Epidermal melanocyte (primary cell): ENCODE measurements around the gene MAL.

Experiments
- DNase-seq: peaks from one replicate; pipeline ENCODE4 v3.0.0; 2011; ENCODE audit warnings: low spot score; ENCODE audit not compliant: insufficient read length

Gene MAL

DNA sequence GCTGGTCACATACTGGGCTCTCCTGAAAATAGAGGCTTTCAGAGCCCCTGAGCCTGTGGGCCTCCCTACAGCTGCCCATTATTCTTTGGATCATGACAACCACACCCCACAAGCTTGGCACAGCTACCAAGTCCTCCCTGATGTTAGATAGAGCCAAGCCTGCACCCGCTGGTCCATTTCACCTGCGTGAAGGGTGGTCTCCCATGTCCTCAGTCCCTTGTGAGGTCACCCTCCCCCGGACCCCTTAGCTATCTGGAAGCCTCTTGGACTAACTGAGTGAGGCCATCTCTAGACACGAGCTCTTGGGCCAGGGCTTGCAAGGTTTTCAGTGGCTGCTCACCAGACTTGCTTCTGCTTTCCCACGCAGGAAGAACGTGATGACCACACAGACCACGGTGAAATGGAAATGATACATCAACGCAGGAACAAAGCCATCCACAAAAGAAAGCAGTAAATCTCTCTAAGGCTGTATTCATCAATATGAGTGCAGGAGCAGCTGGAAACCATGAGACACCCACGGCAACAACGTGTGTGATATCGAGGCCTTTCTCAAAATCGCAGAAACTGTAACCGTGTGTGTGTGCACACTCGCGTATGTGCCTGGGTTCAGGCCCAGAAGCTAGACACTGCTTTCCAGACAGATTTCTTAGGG is 10.1 kb upstream of the MAL start:
- DNase-seq = no peak

DNA sequence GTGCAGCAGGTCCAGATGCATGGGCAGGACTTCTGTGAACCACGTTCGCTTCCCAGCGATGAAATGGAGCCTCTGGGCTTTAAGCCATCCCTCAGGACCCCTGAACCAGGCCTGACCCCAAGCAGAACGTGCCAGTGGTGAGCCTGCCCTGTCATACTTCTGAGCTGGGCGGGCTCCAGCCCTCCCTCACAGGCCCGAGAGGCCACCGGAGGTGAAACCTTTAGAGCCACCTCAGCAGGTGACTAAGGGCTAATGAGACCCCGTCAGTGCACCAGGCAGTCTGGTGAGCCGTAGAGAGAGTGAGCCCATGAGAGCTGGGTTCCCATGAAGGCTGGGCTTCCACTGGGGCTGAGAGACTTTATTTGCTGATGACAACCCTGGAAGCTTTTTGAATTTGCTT is 8.9 kb upstream of the MAL start:
- no peak for DNase-seq

DNA sequence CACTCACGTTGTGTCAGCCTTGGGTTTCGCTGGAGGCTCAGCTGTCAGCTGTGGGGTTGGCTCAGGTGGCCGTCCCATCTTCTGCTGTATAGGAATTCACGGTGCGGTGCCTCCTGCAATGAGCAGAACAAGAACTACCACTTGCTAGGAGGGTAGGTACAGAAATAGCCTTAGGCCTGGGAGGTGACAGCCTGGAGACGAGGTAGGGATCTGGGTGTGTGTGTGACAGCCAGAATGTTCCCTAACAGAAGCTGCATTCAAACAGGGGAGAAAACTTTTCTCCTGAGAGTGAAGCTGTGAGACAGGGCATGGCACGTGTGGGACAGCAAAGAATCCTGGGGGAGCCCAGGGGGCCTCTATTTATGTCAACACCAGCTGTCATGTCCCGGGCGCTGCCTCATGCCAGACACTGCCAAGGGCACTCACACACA is 8.4 kb upstream of the MAL start:
- DNase-seq = no peak

DNA sequence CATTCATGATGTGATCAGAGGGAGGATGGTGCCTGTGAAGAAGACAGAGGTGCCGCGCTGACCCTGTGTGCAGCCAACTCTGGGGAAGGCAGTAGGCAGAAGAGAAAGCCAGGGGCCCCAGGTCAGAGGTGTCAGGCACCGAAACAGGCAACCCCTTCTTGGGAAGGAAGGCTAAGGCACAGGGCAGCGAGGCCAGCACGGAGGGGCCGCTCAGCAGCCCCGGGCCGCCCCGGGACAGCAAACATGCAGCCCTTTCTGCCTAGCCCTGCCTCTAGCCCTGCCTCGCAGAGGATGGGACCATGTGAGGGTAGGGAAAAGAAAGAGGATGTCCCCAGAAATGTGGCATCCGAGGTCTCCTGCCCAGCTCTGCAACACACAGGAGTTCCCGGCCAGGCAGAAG is 7.7 kb upstream of the MAL start:
- DNase-seq = no peak

DNA sequence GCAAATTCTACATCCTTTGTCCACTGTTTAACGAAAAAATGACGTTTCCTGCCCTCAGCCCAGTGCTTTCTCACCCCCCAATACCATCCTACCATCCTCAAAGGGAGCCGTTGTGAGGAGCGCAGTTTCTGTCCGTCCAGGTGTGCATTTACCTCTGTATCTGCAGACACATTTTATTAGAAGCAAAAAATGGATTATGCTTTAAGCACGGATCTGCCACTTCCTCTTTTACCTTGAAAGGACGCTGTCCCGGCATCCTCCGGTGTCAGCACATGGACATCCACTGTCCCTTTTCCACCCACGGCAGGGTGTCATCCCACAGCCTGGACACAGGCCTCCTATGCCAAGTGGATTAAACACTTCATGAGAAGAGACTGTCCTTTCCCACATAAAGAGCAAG is 7.2 kb upstream of the MAL start:
- DNase-seq = no peak

DNA sequence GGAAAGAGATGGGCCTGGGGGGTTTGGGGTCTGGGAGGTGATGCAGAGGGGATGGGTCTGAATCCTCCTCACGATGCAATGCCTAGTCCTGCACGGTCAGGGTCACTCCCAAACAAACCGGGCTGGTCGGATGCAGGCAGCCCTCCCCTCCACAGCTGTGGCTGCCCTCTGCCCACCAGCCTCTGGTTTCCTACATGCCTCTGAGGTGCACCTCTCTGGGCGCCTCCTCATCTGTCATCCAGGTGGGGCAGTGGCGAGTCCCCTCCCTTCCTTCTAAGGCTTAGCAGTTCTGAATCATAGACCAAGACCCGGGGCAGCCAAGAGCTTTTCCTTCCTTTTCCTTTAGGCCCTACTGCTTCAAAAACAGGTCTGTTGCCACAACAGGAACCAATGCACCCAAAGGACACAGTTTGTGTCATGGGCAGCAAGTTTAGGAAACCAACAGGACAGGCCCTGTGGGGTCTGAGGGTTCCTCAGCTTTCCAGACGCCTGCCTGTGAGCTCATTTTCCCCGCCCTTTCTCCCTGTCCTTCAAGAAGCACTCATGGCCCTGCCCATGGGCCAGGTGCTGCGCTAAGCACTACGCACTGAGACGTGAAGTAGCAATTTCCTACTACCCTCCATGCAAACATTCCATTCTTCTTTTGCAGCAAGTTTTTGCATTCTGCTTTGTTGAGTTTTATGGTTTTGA is 6.5 kb upstream of the MAL start:
- no peak for DNase-seq

DNA sequence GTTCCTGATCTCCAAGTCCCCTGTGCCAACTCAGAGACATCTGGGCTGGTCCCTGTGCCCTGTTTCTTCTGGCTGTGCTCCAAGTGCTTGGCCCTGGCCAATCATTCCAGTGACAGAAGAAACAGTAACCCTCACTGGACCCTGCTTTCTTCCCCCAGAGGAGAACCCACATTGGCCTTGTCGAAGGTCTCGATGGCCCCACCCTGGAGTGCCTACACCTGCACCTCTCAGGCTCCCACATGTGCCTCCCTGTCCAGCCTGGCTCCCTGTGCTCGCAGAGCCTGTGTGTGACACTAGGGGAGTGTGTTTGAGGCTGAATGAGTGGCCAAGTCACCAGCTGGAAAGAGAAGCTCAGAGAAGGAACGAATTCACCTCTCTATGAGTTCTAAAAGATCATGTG is 5.9 kb upstream of the MAL start:
- no peak for DNase-seq

DNA sequence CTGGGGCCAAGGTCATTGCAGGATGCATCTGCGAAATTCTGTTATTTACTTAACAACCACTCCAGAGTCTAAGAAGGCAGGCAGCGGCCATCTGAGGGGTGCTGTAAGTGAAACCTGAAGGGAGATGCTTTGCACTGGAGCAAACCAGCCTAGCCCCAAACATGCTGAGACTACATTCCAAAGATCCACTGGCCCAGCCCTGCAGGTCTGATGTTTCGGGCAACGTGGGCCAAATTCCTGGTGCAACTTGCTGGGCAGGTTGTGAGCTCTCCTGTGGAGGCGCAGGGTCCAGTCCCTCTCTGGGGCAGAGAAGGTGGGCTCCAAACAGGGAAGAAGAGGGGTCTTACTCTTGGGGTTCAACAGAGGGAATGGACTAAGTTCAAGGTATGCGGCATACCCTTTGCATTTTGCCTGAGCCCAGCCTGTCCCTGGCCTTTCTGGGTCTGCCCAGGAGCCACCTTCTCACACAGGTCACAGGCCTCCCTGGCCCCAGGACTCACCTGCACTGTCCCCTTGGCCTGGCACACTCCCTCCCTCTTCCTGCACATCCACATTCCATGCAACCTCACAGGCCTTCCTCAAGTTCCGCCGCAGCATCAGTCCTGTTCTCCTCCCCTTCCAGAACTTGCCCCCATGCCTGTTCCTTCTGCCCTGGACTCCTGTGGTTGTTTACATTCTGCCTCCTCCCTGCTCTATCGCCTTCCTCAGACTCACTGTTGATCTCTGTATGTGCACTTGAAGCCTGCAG is 5.1 kb upstream of the MAL start:
- no peak for DNase-seq

DNA sequence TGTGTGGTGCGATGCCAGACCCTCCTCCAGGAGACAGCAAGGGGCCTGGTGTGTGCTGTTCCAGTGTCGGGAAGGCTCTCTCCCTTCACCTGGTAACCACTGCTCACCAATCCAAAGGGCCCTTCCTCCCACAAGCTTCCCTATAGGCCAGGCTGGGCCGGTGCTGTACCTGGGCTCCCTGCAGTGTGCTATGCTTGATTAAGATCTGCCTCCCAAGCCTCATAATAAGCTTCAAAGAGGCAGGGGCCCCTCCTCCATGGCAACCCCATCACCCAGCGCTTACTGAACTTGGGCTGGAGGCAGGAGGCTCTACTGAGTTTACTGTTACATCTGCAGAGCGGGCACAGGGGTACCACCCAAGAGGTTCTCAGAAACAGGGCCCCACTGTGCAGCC is 4.5 kb upstream of the MAL start:
- no peak for DNase-seq

DNA sequence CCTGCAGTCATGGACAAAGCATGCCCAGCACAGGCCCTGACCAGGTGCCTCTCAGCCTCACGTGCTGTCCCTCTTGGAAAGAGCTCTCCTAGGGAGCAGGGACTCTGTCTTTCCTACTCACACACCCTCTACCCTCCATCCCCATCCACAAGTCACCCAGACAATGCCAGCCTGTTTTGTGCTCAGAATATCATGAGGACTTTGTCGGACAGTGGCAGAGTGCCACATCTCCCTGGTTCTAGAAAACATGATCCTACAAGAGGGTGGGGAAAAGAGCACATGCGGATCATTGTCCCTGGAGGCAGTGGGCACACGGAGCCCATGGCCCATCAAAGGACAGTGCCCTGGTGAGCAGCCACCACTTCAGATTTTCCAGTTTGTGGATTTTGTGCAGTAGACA is 3.7 kb upstream of the MAL start:
- DNase-seq = no peak

DNA sequence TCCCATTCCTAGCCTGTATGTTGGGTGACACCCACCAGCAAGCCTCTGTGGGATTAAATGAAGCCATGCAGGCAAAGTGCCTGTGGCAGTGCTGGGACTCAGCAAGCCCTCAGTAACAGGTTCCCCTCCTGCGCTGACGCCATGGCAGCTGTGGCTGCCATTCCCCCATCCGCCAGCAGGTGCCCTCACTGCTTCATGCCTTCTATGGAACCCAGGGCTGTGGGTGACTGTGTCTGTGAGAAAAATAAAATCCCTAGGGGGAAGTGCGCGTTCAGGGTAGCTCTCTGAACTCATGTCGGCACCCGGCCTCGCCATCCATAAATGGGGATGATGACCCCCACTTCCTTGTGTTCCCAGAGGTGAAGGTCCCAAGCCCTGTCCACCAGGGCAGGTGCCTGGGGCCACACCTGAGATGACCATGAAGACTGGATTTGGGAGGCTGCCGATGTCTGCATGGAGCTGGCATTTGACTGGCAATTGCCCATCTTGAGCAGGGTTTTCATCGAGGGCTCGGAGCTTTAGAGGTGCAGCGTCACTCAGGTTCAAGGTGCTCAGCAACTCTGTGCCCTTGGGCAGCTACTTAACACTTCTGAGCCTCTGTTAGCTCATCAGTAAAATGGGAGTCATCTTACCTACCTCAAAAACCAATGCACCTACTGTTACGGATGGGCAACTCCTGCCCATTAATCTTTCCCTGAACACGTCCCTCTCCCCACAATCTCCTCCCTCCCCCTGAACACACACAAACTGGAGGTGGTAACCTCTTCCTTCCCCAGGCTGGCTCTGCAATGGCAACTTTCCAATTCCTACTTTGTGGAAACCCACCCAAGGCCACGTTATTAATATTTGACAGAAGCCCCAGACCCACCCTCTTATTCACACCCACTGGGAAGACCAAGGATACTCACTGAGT is 2.9 kb upstream of the MAL start:
- peak; percentile 82 for DNase-seq

DNA sequence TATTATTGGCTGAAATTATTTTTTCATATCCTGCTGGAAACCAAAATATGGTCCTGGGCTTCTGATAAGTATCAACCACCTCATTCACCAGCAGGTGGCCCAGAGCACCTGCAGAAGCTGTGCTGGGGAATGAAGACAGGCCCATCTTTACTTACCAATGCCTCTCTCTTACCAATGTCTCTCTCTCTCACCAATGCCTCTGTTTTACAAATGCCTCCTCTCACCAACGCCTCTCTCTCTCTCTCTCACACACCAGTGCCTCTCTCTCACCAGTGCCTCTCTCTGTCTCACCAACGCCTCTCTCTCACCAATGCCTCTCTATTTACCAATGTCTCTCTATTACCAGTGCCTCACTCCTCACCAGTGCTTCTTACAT is 2.3 kb upstream of the MAL start:
- no peak for DNase-seq

DNA sequence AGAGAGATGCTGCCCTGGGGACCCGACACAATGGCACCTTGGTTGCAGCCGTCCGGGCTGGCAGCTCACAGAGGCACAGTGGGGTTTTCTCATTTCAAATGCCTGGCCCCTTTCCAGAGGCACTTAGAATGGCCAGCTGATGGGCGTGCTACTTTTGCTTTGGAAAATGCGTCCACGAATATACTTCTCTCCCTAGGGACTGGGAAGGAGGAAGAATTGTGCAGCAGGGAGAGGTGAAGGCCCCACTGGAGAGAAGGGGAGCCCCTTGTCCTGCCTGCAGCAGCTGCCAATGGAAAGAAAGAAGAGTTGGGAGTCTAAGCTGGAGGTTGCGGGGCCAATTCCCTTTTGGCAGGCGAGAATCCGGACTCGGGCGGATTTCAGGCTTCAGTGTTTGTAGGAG is 1.1 kb upstream of the MAL start:
- DNase-seq = no peak

DNA sequence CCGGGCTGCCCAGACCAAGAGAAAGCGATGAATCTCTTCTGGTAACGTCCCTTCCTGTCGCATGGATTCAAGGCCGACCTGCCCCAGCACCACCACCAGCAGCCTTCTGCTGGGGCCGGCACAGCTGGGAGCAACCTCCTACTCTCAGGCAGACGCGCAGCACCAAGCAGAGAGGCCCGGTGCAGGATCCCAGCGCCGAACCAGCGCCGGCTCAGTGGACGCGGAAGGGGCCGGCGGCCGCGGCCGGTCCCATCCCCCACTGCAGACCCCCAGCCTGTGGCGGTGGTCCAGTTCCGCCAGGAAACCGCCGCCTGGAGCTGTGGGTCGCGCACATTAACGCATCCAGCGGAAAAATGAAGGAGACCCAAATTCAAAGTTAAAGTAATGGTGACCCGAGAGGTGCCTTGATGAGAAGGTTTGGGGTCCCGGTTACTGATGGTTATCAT is 525 bp upstream of the MAL start:
- DNase-seq = no peak

DNA sequence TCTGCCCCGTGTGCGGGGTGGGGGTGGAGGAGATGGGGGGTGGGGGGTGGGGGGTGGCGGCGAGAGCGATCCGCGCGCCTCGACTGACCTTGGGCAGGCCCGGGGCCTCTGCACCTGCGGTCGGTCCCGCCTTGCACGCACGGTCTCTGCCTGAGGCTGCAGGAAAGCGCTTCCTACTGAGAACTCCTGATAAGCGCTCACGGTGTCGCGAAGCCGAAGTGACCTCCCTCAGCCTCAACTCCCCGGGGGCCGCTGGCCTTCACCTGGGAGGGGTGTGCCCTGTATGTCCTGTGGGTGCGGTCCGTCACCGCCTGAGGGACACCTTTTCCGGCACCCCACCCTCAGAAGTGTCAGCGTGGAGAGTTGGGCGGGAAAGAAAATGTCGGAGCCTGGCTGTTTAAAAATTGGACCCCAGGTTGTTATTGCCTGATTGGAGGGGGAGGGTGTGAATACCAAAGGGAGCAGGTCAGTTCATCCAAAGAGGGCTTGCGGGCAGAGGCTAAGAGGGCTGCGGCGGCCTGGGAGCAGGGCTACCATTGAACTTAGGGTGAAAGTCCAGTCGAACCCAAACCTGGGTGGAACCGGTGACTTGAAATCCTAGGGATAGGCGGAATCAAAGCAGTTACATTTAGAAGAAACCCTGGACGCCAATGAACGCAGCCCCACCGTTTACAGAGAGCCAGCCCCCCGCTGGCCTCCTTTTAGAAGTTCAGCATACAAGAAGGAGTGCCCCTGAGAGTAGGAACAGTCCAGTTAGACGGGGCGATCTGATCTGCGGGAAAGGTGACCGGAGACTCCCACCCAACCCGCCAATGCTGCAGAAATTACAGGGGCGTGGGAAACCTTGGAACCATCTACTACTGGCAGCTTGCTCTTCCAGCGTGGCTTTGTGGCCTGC is 1.2 kb downstream of the MAL start:
- no peak for DNase-seq

DNA sequence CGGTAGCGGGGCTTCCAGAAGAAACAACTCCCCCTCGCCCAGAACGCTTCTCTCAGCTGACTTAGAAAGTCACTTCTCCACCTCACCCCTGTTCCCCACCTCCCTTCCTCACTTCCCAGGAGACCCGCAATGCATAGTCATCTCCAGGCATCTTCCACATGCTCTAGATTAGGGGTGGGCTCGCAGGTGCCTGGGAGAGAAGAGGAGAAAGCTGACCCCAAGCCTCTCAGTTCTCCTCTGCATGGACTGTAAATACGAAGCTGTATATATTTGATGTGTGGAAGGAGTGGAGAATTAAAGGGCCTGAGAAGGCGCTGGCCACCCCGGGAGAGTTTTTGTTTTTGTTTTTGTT is 1.8 kb downstream of the MAL start:
- DNase-seq = no peak

DNA sequence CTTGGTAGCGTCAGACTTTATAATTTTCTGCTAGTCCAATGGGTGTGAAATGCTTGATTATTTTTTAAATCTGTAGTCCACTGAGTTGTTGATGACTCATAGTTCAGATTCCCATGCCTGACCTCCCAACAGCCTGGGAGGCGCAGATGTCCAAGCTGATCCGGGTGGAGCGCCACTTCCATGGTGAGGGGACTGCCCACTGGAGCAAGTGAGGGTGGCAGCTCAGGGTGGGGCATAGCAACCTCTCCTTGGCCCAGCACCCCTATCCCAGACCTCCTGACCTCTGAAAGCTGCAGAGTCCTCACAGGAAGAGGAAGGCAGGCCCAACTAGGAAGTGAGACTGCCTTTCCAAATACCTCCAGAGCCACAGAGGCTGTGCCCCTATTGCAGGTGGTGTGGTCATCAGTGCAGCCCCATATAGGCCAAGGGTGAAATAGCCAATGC is 4.4 kb downstream of the MAL start:
- DNase-seq = no peak

DNA sequence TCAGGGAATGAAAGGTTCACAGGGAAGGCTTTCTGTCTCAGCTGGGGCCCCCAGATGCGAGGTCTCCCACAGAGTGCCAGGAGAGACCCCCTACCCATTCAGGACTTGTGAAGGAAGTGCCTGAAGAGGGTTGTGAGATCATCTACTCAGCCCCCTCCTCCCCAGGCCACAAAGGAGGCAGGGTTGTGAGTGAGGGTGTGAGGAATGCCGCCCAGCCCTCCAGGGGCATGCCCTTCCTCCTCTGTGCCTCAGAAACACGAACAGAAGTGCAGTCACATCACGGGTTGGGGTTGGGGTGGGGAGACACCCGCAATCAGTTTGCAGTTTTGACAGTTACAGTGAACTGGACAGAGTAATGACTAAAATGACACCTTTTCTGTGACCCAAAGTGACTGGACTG is 5.0 kb downstream of the MAL start:
- DNase-seq = no peak

DNA sequence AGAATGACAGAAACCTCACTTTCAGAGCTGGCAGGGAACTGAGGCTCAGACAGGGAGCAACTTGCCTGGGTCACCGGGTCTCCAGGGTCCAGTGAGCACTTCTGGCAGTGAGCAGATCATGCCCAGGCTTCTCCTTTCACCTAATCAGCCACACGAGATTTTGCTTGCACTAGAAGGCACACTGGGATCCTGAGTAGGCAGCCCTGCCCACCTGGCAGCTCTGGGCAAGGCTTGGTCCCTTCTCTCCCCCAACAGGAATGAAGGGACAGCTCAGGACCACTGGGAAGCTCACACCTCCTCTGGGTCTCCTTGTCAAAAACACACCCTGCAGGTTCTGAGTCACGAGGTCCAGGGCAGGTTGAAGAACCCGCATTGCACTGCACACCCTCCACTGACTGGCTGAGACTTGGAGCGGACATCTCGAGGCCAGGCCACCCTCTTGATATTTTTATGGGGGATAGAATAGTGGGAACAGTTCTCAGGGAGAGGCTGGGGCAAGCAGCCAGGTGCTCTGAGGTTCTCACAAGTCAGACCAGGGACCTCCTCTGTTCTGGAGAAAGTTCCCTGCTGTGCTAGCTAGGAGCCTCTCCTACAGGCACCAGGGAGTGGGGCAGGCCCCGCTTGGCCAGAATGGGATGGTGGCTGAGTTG is 5.7 kb downstream of the MAL start:
- DNase-seq = no peak

DNA sequence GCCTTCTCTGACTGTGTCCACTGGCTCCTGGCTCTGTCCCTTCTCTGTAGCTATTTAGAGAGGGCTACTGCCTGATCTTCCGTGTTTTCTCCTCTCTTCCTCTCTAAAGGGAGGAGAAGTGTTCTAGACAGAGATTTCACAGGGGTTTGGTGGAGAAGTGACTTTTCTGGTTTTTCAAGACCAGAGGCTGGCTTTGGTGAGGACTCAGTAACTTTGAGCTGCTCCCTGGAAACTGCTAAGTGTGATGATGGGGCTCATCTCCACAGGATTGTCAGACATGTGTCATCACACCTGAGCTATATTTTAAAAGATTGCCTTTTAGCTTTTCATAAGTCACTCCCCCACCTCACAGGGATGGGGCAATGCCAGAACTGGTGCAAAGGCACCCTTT is 6.2 kb downstream of the MAL start:
- no peak for DNase-seq
